ENCODE measurements around the gene GSK3B.
"Not testable (repeated sequence)": the region's sequence is repeated elsewhere in the genome, so short reads cannot be mapped to it uniquely, and the experiment has no call there.

GSK3B gene

GRCh38 chr3:120095226-120095978 lies 1.2 kb upstream of the GSK3B start:
- peak; percentile 91 for DNase-seq

- DNase-seq: peak; percentile 100
Observed at GRCh38 chr3:120094776-120095225, 554 bp upstream of the GSK3B start.

GRCh38 chr3:120093119-120093910 lies 932 bp downstream of the GSK3B start:
- DNase-seq: peak; percentile 91

- DNase-seq: no peak
Observed at GRCh38 chr3:120092474-120092873, 1.8 kb downstream of the GSK3B start.

DNA sequence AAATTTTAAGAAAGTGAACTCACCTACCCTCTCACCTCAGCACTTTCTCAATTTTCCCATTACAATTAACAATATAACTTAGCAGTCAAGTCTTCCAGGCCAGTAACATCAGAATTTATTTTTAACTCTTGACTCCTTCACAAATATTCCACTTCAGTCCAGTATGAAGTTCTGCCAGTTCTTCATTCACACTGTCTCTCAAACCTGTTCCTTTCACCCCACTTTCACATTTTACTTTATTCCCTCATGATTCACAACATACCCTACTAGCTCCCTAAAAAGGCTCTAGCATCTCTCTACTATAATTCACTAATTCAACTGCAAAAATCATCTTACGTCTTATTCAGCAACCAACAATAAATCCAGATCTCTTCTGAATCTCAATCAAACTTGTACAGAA lies 3.8 kb downstream of the GSK3B start:
- no peak for DNase-seq

DNA sequence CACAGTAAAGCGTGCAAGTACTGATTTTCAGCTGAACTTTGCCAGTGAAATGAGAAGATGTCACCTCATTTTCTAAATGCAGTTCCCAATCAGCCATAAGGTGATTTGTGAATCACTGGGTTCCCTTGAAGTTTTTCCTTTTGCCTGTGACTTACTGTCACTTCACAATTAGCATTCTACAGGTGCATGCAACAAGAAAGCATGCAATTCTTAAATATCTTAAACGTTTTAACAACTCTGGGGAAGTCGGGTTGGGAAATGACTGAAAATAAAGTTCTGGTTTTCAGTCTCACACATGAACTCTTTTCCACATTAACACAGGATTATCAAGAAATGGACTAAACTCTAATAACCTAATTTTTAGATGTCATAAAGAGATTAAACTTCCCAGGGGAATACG lies 5.2 kb downstream of the GSK3B start:
- DNase-seq: no peak

DNA sequence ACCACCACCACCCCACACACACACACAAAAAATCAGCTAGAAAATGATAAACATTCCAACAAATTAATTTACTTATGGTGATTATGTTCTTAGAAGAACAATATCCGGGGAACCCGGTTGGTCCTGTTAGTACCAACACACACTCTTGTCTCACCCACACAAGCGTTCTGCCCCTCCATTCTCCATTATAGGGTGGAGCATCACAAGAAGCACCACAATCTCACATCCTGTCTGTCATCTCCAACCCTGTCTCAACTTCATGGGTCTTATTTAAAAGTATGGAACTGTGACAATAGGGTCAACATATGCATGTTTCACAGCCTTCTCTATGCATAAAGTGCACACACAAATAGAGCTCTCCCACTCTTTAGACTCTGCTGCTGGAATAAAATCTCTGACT lies 5.6 kb downstream of the GSK3B start:
- no peak for DNase-seq

DNA sequence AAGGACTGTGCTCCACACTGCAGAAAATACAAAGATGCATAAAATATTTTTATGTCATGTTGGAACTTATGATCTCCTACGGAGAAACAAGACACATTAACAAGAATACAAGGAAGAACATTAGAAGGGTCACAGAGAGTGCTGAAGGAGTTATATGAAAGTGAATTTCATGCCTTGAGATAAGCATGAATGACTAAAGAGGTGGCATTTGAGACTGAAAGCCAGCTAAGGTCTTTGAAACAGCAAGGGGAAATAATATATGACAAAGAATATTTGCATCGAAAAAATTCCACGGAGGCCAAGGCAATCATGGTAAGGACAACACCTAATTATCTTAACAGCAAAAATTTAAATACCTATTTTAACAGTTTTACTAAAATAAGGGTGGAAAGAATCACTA lies 12.5 kb downstream of the GSK3B start:
- DNase-seq: no peak

DNA sequence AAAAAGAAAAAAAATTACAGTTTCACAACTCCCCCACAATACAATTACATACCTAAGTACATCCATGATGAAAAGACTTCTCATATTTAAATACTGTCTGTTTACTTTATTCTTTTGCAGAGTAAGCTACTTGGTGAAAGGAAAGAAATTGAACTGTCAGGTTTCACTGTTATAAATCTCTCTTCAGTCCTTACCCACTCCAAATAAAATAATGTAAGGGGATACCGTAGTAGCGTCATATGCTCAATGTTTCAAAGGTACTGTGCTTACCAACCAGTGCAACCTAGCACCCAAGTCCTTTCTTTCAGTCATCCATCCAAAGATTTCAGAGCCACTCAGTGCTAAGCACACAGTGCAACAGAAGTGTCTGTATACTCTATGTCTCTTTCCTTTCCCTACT lies 13.4 kb downstream of the GSK3B start:
- no peak for DNase-seq

DNA sequence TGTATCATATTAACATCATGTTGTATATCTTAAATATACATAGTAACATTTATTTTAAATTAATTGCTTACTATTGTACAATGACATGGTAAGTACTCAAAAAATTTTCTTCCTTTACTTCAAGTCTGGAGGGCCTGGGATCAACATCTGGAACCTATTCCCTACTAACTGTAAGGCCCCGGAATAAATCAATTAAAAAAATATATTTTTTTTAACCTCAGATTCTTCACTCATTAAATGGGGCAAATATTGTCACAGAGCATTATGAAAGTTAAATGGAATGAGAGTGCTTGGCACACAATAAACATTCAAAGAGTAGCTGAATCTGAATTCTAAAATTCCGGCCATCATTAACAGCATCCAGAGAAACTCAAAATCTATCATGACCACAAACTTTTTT lies 16.5 kb downstream of the GSK3B start:
- peak; percentile 40 for DNase-seq

- DNase-seq: no peak
Observed at GRCh38 chr3:120072867-120073525, 21.3 kb downstream of the GSK3B start.

DNA sequence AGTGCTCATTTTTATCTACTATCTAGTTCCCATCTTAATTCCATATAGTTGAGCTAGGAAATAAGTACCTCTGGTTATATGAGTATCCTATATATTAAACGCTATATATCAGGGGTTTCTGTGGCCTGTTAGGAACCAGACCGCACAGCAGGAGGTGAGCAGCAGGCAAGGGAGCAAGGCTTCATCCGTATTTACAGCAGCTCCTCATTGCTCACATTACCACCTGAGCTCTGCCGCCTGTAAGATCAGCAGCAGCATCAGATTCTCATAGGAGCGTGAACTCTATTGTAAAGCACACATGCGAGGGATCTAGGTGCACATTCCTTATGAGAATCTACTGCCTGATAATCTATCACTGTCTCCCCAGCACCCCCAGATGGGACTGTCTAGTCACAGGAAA lies 23.0 kb downstream of the GSK3B start:
- DNase-seq: no peak

DNA sequence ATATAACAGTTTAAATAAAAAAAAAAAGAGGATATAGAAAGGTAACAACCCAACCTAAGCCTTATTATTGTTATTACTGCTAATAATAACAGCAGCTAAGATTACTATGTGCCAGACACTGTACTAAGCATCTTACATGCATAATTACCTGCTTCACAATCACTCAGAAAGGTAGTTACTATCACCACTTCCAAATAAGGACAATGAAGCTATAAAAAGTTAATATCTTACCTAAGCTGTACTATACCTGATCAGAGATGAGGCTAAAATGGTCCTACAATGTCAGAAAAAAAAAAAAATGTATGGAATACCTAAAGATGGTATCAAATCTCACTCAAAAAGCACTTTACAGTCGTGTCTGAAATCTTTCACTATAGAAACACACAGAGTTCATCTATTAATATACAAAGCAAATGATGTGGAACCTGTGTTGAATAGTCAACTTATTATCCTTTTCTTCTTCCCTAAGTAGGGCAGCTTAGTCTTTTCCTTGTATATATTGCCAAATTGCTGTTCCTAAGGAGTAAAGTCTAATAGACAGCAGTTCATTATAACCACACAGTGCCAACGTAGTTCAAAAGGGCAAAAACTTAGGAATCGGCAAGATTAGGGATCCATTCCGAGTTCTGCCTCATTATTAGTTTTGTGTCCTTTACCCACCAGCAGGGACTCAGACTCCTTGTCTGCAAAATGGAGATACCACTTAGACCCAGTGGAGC lies 23.8 kb downstream of the GSK3B start:
- DNase-seq: no peak

- DNase-seq: no peak
Observed at GRCh38 chr3:120067083-120067482, 27.2 kb downstream of the GSK3B start.

- no peak for DNase-seq
Observed at GRCh38 chr3:120066634-120067033, 27.6 kb downstream of the GSK3B start.

DNA sequence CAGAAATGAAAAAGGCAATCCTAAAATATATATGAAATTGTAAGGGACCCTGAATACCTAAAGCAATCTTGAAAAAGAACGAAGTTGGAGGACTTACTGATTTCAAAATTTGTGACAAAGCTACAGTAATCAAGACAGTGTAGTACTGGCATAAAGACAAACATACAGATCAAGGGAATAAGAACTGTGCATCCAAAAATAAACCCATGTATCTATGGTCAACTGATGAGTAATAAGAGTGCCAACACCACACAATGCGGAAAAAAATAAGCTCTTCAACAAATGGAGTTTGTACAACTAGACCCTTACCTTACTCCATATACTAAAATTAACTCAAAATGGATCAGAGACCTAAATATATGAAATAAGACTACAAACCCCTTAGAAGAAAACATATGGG lies 29.6 kb downstream of the GSK3B start:
- no peak for DNase-seq

GRCh38 chr3:120062474-120062873 lies 31.8 kb downstream of the GSK3B start:
- no peak for DNase-seq

DNA sequence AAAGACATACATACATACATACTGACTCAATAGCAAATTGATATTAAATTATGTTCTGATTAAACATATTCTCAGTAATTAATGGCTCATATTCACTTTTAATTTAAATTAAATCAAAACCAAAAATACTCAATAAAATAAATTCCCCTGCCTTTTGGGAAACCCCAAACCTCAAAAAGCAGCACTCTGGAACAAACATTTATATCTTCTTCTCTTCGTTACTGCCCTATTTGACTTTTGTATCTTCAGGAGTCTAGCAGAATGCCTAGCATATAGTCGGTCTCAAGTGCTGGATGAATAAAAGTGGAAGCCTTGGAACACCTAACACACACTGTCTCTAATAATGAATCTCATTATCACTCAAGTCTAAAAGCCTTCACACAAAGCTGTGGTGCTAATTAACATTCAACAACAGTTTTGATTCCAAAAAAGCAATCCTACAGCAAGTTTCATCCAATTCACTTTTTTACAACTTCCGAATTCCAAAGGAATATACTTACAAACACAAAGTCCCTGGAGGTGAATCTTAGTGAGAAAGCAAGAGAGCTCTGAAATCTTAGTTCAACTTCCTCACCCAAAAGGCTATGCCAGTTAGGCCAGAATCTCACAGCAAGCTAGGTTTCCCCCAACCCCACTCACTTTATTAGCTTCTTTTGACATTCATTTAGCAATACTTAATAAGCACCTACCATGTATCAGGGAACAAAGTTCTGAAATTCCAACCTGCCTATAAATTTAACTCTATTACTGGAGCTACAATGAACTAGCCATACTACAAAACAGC lies 35.0 kb downstream of the GSK3B start:
- no peak for DNase-seq

DNA sequence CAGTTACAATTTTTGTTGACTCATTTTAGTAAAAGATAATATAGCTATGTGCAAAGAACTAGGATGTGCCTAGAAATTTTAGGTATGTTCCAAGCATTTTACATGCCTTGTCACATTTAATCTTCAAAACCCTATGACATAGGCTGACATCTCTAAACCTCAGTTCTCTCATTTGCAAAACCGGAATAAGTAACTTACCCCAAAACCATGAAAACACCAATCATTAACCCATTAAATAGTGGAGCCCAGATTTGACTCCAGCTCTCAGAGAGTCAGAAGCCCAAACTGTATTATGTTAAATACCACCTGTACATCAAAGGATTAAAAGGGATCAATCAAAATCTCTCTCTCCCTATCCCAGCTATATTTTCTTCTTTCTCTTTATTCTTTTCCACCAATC lies 36.6 kb downstream of the GSK3B start:
- DNase-seq: no peak

GRCh38 chr3:120057029-120057428 lies 37.2 kb downstream of the GSK3B start:
- no peak for DNase-seq

DNA sequence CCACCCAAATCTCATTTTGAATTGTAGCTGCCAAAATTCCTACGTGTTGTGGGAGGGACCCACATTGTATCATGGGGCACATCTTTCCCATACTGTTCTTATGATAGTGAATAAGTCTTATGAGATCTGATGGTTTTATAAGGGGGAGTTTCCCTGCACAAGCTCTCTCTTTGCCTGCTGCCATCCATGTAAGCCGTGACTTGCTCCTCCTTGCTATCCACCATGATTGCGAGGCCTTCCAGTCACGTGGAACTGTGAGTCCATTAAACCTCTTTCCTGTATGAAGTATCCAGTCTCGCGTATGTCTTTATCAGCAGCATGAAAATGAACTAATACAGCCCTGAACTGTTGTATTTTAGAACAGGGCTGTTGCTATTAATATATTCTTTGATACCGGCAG lies 40.6 kb downstream of the GSK3B start:
- not testable (repeated sequence) for DNase-seq

DNA sequence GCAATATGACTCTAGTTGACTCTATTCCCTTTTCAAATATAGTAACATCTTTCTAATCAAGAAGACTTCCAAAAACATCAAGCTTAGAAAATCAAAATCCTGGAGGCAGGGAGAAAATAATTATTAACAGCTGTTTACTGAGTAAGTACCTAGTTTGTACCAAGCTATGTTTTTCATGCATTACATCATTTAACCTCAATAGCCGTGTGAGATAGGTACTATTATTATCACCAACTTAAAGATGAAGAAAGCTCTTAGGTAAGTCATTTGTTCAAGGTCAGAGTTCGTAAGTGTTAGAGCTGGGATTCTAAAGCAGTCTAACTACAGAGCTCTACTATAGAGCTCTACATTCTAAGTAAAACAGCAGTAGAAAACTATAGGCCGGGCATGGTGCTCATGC lies 41.6 kb downstream of the GSK3B start:
- DNase-seq: peak; percentile 20

Measured in fibroblast of skin of right quadriceps (primary cell).